Chondrocyte (in vitro differentiated cells): ENCODE results near the gene SMAD2. TPM values are rescaled to one million over a fixed set of nuclear protein-coding genes. Genes with fewer than 3 reads are reported as not detected.
"Not testable (repeated sequence)": the region's sequence is repeated elsewhere in the genome, so short reads cannot be mapped to it uniquely, and the experiment has no call there.

ENCODE experiments used
- DNase-seq: peaks from one replicate; pipeline ENCODE4 v3.0.0; 2021; ENCODE audit warnings: mixed read lengths, low spot score
- H3K27ac Mint-ChIP-seq: one replicate; pipeline ENCODE4 v1.8.0; 2021; ENCODE audit warnings: mild to moderate bottlenecking, moderate library complexity, mixed read lengths; ENCODE audit not compliant: unreplicated experiment
- H3K27me3 Mint-ChIP-seq: 2 replicates; pipeline ENCODE4 v1.8.0; 2021; ENCODE audit warnings: low read depth, mixed read lengths
- H3K36me3 Mint-ChIP-seq: 2 replicates; pipeline ENCODE4 v1.8.0; 2021; ENCODE audit warnings: low read depth, mixed read lengths
- H3K4me1 Mint-ChIP-seq: 2 replicates; pipeline ENCODE4 v1.8.0; 2021; ENCODE audit warnings: low read depth, mild to moderate bottlenecking, mixed read lengths
- H3K4me3 Mint-ChIP-seq: one replicate; pipeline ENCODE4 v1.8.0; 2021; ENCODE audit warnings: mild to moderate bottlenecking, moderate library complexity, mixed read lengths; ENCODE audit not compliant: unreplicated experiment
- H3K9me3 Mint-ChIP-seq: 2 replicates; pipeline ENCODE4 v1.8.0; 2021; ENCODE audit warnings: low read depth, mixed read lengths
- total RNA-seq: library from RNA; stranded (reverse); gene quantifications from 3 replicates; pipeline ENCODE4 v1.2.1, GENCODE V29; 2021
- TF ChIP-seq, protein P1 (sequence below): fragments of 200-600 bp; sonication (generic); IDR thresholded peaks from 2 replicates; pipeline ENCODE4 v1.5.0; 2021; ENCODE audit warnings: antibody characterized with exemption, mild to moderate bottlenecking, moderate library complexity

The SMAD2 gene
- total RNA-seq, 1 donor from 2014 or later: 151 TPM

DNA sequence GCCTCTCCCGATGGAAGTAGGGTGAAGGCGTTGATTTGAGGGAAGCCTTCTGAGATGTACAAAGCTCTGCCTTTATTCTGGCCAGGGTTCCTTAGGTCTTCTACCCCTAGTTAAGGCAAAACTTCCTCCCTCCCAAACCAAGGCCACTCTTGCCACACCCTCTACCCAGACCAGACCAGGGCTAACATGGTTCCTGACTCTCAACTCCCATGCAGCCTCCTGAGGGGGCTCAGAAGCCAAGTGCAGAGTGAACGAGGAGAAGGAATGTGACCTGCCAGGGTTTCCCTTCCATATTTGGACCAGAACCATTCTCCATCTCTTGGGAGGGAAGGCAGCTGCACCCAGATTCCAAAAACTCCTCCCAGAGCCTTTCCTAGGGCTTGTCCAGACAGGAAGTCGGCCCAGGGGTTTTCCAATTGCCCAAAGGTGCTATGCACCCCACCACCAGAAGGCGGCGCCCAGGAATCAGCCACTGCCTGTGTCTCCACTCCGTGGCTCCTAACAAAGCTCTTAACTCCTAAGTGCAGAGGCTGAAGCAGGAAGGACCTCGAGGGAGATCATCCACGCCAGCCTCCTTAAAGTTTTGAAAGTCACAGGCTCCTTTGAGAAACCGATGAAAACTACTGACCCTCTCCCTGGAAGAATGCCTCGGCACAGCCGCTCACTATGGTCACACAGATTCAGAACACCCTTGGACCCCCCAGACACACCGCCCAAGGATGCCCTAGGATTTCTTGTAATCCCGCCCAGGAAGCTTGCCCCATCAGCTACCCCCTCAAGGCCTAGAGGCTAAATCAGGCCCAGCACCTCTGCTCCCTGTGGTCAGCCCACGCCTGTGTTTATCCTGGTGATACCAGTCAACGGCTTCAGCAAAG, 157.8 kb downstream of the SMAD2 start:
- no peaks in the 10 kb centered on the region for H3K9me3 Mint-ChIP-seq
- TF ChIP-seq, protein P1, sequence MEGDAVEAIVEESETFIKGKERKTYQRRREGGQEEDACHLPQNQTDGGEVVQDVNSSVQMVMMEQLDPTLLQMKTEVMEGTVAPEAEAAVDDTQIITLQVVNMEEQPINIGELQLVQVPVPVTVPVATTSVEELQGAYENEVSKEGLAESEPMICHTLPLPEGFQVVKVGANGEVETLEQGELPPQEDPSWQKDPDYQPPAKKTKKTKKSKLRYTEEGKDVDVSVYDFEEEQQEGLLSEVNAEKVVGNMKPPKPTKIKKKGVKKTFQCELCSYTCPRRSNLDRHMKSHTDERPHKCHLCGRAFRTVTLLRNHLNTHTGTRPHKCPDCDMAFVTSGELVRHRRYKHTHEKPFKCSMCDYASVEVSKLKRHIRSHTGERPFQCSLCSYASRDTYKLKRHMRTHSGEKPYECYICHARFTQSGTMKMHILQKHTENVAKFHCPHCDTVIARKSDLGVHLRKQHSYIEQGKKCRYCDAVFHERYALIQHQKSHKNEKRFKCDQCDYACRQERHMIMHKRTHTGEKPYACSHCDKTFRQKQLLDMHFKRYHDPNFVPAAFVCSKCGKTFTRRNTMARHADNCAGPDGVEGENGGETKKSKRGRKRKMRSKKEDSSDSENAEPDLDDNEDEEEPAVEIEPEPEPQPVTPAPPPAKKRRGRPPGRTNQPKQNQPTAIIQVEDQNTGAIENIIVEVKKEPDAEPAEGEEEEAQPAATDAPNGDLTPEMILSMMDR: peak; percentile 80
- no peak overlapping the region for H3K4me3 Mint-ChIP-seq
- no peaks in the 10 kb centered on the region for H3K36me3 Mint-ChIP-seq
- H3K4me1 Mint-ChIP-seq: no peaks in the 10 kb centered on the region
- peaks cover 27% of the 10 kb centered on the region for H3K27me3 Mint-ChIP-seq
- H3K27ac Mint-ChIP-seq: no peak overlapping the region
- no peak for DNase-seq

DNA sequence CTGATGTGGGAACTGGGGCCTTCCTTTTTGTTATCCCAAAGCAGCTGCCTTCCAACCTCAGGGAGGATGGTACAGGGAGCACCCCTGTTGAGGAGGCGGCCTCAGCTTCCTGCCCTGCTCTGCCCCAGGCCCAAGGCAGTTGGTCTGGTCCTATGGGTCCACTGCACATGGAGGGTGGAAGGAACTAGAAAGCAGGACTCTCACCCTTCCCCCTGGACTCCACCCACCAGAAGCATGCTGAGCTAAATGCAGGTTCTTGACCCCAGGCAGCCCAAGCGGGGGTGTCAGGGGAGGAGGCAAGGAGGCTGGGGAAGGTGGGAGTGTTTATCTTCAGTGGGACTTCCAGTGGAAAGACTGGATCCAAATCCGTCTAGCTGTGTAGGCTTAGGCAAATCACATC, 158.5 kb downstream of the SMAD2 start:
- Mint-ChIP-seq H3K9me3 (no peaks in the 10 kb centered on the region), H3K4me1 (no peaks in the 10 kb centered on the region), H3K4me3 (no peak overlapping the region), H3K27me3 (peaks cover 27% of the 10 kb centered on the region), H3K27ac (no peak overlapping the region), H3K36me3 (no peaks in the 10 kb centered on the region)
- DNase-seq: no peak
- TF ChIP-seq, protein P1: no peak

DNA sequence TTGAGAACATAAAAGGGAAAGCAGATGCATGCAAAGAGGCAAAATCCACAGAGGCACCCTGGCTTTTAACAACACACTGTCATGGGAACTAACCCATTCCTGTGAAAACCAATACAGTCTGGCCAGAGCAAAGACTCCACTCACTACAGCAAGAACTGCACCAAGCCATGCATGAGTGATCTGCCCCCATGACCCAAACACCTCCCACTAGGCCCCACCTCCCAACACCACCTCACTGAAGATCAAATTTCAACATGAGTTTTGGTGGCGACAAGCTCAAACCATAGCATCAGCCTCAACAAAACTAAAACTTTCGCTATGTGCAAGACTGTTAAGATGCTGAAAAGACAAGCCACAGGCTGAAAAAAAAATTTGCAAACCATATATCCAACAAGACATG, 162.8 kb downstream of the SMAD2 start:
- H3K4me3 Mint-ChIP-seq: no peak overlapping the region
- H3K9me3 Mint-ChIP-seq: no peaks in the 10 kb centered on the region
- TF ChIP-seq, protein P1: no peak
- no peaks in the 10 kb centered on the region for H3K36me3 Mint-ChIP-seq
- H3K27me3 Mint-ChIP-seq: peaks cover 43% of the 10 kb centered on the region
- no peaks in the 10 kb centered on the region for H3K4me1 Mint-ChIP-seq
- no peak overlapping the region for H3K27ac Mint-ChIP-seq
- no peak for DNase-seq

DNA sequence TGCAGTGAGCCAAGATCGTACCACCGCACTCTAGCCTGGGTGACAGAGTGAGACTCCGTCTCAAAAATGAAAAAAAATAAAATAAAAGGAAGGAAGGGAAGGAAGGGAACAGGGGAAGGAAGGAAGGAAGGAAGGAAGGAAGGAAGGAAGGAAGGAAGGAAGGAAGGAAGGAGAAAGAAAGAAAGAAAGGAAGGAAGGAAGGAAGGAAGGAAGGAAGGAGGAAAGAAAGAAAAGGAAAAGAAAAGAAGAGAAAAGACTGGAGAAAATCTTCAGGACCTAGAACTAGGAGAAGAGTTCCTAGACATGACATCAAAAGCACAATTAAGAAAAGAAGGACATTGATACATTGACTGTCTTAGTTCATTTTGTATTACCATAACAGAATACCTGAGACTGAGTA, 163.3 kb downstream of the SMAD2 start:
- H3K27ac Mint-ChIP-seq, H3K36me3 Mint-ChIP-seq, DNase-seq, H3K4me1 Mint-ChIP-seq, H3K9me3 Mint-ChIP-seq, H3K4me3 Mint-ChIP-seq: not testable (repeated sequence)
- H3K27me3 Mint-ChIP-seq: peaks cover 47% of the 10 kb centered on the region
